ENCODE data around the gene GRHL1. TPM values are rescaled to one million over a fixed set of nuclear protein-coding genes. Genes with fewer than 3 reads are reported as not detected.
A peak's percentile ranks its signal among the peaks of the same experiment; 100 is the strongest.

The GRHL1 gene
- total RNA-seq, 3 donors from 2014 or later = 1.1 to 1.3 (median 1.1) TPM

DNA sequence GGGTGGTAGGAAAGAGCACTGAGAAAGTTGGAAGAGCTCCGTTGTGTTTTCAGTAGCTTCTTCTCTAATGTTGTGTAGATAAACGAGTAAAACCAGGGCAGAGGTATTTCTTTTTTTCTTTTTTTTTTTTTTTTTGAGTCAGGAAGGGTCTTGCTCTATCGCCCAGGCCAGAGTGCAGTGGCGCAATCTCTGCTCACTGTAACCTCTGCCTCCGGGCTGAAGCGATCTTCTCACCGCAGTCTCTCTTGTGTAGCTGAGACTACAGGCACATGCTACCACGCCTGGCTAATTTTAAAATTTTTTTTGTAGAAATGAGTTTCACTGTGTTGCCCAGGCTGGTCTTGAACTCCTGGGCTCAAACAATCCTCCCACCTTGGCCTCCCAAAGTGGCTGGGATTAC, 6.6 kb downstream of the GRHL1 start:
- no peak for ATAC-seq
- no peak for DNase-seq
- H3K36me3 Mint-ChIP-seq (ENCODE audit: insufficient read depth) = no peaks in the 10 kb centered on the region
- H3K27me3 Mint-ChIP-seq (ENCODE audit: low read depth) = peaks cover 22% of the 10 kb centered on the region
- no peak overlapping the region for H3K4me3 Mint-ChIP-seq
- H3K4me1 Mint-ChIP-seq (ENCODE audit: low read depth) = no peaks in the 10 kb centered on the region
- H3K9me3 Mint-ChIP-seq = no peaks in the 10 kb centered on the region

DNA sequence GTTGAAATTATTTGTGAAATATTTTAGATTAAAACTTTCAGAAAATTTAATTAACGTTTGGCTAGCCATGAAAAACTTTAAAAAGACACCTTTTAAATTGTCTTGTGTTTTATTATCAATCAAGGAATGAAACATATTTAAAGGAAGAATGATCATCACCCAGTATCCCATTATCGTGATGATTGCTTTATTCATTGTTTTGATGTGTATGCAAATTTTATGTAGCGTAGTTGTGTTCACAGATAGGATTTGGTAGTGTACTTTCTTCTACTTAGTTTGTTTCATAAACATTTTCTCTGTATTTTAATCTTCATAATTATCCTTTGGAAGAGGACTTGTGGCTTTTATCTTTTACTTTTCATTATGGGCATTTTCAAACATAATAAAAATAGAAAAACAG, 7.8 kb downstream of the GRHL1 start:
- DNase-seq (no peak), ATAC-seq (no peak)
- no peak overlapping the region for H3K4me3 Mint-ChIP-seq
- no peaks in the 10 kb centered on the region for H3K36me3 Mint-ChIP-seq (ENCODE audit: insufficient read depth)
- no peaks in the 10 kb centered on the region for H3K4me1 Mint-ChIP-seq (ENCODE audit: low read depth)
- H3K9me3 Mint-ChIP-seq = no peaks in the 10 kb centered on the region
- peaks cover 14% of the 10 kb centered on the region for H3K27me3 Mint-ChIP-seq (ENCODE audit: low read depth)

DNA sequence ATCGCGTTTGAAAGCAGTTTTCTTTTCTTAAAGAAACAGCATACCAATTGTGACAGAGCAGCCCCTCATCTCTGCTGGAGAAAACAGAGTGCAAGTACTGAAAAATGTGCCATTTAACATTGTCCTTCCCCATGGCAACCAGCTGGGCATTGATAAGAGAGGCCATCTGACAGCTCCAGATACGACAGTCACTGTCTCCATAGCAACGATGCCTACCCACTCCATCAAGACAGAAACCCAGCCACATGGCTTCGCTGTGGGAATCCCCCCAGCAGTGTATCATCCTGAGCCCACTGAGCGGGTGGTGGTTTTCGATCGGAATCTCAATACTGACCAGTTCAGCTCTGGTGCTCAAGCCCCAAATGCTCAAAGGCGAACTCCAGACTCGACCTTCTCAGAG, 9.5 kb downstream of the GRHL1 start:
- no peaks in the 10 kb centered on the region for H3K36me3 Mint-ChIP-seq (ENCODE audit: insufficient read depth)
- peaks cover 13% of the 10 kb centered on the region for H3K4me1 Mint-ChIP-seq (ENCODE audit: low read depth)
- DNase-seq = no peak
- no peaks in the 10 kb centered on the region for H3K9me3 Mint-ChIP-seq
- no peak for ATAC-seq
- peaks cover 8% of the 10 kb centered on the region for H3K27me3 Mint-ChIP-seq (ENCODE audit: low read depth)
- no peak overlapping the region for H3K4me3 Mint-ChIP-seq

DNA sequence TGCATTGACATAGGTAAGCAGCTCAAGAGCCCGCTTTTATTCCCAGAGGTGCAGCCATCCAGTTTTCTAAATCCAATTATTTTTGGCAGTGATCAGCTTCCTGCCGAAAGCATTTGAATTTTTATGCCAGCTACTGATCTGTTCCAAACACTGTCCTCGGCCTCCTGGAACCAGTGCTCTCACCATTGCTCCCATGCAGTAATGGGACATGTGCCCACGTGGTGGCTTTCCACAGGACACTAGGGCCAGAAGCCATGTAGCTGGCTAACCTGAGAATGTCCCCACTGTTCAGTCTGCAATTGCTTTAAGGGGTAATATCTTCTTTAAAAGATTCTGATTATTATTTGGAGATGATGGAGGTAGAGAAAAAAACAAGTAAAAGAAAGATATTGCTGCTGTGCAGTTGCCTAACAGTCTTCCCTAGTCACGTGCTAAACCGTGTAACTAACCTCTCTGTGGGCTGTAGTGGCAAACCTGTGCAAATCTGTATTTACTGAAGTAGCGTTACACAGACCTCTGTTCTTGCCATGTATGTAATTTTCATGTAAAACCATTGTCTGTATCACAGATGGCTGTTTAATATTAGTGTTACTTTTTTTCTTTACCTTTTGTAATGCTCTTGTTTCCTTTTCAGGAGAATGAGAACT, 13.0 kb downstream of the GRHL1 start:
- DNase-seq = no peak
- H3K4me3 Mint-ChIP-seq = no peak overlapping the region
- H3K36me3 Mint-ChIP-seq (ENCODE audit: insufficient read depth) = no peaks in the 10 kb centered on the region
- no peak for ATAC-seq
- H3K27me3 Mint-ChIP-seq (ENCODE audit: low read depth) = peaks cover 2% of the 10 kb centered on the region
- peaks cover 15% of the 10 kb centered on the region for H3K4me1 Mint-ChIP-seq (ENCODE audit: low read depth)
- H3K9me3 Mint-ChIP-seq = no peaks in the 10 kb centered on the region

DNA sequence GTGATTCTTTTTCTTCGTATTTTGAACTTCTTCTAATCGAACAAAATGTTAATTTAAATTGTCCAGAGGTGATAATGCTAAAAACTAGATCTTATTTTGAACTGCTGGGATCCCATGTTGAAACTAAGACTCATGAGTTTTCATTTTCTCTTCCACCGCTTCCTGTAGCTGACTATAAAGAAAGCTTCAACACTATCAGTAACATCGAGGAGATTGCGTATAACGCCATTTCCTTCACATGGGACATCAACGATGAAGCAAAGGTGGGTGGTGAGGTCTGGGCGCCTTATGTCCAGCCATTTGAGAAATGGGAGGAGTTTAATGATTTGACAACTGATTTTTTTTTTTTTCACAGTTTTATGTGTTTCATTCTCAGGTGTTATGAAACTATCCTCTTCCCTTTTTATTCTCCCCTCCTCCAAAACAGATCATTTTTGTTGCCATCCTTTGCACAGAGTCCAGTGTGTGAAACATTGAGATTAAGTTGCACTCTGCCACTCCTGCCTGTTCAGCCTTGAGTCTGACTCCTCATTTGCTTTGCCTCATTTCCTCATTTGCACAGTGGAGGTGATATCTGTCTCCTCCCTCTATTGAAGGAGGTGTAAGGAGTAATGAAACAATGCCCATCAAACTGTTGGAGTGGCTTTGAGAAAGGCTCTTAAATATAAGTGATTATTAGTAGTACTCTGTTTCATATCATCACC, 13.8 kb downstream of the GRHL1 start:
- DNase-seq (no peak), ATAC-seq (peak in 1 of 2 donors; percentile 43)
- Mint-ChIP-seq H3K4me1 (ENCODE audit: low read depth) (peaks cover 15% of the 10 kb centered on the region), H3K9me3 (no peaks in the 10 kb centered on the region), H3K27me3 (ENCODE audit: low read depth) (peaks cover 2% of the 10 kb centered on the region), H3K36me3 (ENCODE audit: insufficient read depth) (no peaks in the 10 kb centered on the region), H3K4me3 (peak overlapping the region; percentile 12)

DNA sequence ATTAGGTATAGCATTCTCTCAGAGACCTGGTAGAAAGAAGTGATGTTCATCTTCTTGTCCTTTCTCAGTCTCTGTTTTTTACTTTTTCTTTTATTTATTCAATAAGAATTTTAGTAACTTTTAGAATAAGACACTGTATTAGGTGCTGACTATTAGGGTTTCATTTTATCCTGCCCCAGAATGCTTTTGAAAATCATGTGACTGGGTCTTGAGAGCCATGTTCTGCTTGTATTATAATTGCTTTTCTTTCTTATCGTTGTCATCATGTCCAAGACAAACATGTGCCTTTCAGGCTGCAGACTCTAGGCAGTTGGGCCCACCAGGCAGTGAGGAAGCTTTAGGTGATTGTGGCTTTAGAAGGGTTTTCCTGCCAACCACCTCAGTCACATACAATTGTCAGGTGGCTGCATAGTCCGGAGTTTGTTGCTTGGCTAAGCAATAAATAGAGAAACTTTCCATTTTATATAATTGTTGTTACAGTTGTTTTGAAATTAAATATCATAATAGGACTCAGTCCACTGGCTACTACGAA, 15.1 kb downstream of the GRHL1 start:
- Mint-ChIP-seq H3K4me1 (ENCODE audit: low read depth) (peaks cover 15% of the 10 kb centered on the region), H3K36me3 (ENCODE audit: insufficient read depth) (no peaks in the 10 kb centered on the region), H3K27me3 (ENCODE audit: low read depth) (peaks cover 2% of the 10 kb centered on the region), H3K9me3 (no peaks in the 10 kb centered on the region), H3K4me3 (no peak overlapping the region)
- DNase-seq (no peak), ATAC-seq (no peak)

DNA sequence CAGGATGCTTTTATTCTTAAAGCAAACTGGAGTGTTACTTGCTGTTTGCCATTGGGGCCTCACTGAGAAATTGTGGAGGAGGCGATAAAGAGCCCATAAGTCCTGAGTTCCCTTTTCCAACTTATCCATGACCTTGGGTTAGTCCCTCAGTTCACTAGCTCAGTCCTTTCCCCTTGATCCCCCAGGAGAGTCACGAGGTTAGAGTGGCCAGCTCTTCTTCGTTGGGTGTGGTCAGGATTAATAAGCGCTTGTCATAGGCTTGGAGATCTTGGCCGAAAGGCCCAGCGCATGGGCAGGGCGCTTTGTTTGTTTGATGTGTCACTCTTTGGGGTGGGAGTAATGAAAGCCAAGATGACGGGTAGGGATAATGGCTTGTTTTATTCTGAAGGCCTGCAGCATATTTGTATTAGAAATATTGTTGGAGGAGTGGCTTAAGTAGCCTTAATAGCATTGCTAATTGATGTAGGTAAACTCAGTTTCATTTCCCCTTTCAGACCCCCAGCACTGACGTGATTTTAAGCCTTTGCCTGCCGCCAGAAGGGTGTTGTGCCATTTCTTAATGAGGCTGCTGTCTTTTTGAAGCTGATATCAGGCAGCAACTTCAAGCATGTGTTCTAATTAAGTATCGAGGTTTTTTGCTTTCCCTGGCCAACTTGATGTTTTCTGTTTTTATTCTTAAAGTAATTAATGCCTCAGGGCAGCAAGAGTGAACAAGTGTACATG, 15.7 kb downstream of the GRHL1 start:
- ATAC-seq = no peak
- H3K4me3 Mint-ChIP-seq = no peak overlapping the region
- H3K36me3 Mint-ChIP-seq (ENCODE audit: insufficient read depth) = no peaks in the 10 kb centered on the region
- H3K27me3 Mint-ChIP-seq (ENCODE audit: low read depth) = no peaks in the 10 kb centered on the region
- no peak for DNase-seq
- peaks cover 15% of the 10 kb centered on the region for H3K4me1 Mint-ChIP-seq (ENCODE audit: low read depth)
- H3K9me3 Mint-ChIP-seq = no peaks in the 10 kb centered on the region

DNA sequence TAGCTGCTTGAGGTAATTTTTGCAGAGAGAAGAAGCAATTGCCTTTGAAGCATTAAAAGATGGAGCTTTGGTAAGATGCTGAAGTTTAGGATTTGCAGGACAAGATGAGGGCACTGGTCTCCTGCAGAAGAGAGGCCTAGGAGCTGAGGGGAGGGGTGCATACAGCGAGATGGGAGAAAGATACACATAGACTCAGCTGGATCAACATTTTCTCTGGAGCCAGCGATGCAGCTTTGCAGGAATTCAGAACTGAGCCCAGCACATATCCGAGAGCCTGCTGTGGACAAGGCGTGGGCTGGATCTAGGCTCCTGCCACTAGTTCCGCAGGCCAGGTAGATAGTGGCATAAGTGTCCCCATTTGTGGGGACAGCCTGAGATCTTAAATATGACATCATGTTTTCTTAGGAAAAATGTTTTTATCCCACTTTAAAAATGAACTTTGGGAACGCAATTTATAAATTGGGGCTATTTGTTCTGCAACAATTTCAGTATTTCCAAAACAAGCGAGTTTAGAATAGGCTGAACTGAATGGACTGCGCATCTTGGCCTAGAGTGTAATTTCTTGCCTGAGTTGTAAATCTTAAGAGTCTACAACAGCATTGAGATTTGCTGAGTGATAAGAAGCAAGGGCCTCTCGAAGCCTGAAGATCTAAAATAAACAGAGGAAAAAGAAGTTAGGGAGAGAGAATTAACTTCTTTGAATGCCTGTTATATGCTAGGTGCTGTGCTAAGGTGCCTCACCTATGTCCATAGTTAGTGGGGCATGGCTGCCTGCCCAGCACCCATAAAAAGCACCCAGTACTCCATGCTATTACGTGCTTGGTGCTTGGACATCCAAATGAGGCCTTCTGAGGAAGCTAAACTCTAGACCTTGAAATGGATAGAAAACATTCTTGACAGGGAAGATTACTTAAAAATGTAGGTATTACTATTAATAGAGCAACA, 17.3 kb downstream of the GRHL1 start:
- ATAC-seq = no peak
- peaks cover 19% of the 10 kb centered on the region for H3K4me1 Mint-ChIP-seq (ENCODE audit: low read depth)

DNA sequence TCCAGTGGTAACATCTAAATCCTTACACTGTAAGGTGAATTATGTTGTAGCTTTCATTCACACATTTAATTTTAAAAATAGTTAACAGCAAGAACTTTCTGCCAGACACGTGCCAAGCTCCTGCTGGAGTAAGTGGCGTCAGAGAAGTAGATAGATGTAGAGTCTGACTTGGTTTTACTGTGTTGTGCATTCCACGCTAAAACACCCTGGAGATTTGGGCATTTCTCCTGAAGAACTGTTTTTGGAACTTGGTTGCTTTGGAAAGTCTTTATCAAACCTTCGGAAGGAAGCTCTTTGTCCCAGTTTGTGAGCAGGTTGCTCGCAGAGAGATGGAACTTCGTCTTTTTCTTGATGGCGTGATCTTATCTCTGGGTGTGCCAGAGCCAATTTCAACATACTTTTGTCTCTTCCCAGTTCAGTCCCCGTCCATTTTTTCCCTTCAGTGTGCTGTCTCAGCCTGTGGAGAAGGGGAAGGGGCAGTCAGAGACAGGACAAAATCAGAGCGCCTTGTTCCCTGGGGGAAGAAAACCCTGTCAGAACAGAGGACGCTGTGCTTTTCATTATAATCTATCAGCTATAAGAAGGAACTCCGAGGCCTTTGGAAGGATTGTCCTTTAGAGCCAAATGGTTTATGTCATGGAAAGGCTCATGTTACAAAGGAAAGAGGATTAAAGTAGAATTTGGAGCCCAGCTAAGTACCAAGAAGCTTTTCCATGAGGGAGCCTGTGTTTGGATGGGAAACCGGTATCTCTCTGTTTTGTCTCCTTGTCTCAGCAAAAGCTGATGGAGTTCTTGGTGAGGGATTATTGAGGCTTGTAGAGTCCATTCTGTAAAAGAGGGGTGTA, 18.9 kb downstream of the GRHL1 start:
- H3K4me1 Mint-ChIP-seq (ENCODE audit: low read depth) = peaks cover 11% of the 10 kb centered on the region
- H3K27me3 Mint-ChIP-seq (ENCODE audit: low read depth) = no peaks in the 10 kb centered on the region
- H3K9me3 Mint-ChIP-seq = no peaks in the 10 kb centered on the region
- no peak for ATAC-seq
- no peak overlapping the region for H3K4me3 Mint-ChIP-seq
- no peaks in the 10 kb centered on the region for H3K36me3 Mint-ChIP-seq (ENCODE audit: insufficient read depth)
- DNase-seq = no peak

More for the DNA sequence above, 17.3 kb downstream of the GRHL1 start:
- Mint-ChIP-seq H3K4me3 (no peak overlapping the region), H3K27me3 (ENCODE audit: low read depth) (no peaks in the 10 kb centered on the region), H3K9me3 (no peaks in the 10 kb centered on the region), H3K36me3 (ENCODE audit: insufficient read depth) (no peaks in the 10 kb centered on the region)
- no peak for DNase-seq

DNA sequence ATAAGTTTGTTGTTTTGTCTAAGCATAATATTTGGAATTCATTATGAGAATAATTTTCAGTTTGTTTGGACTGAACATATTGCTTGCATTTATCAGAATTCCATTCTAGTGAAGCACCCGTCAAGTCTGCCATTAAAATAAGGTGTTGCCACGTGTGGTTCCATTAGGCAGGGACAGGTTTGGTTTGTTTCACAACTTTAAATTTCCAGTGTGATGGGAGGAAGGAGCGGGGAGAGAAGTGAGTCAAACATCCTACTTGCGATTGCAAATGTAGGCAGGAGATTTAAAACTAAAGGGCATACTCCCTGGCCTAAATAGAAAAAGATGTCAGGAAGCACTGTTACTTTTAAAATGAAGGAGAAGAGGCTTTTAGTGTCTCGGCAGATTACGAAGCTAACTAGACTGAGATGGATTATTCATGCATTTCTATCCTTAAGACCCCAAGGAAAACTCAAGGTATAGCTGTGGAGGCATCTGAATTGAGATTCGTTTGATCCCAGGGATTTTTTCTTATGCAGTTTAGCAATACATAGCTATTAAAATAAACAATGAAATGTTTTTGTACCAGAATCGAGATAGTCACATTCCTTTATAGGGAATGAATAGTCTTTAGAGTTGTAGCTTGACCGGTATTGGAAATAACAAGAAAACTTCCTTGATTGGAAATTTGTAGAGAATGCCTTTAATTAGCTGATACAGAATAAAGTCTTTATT, 19.8 kb downstream of the GRHL1 start:
- no peaks in the 10 kb centered on the region for H3K36me3 Mint-ChIP-seq (ENCODE audit: insufficient read depth)
- DNase-seq (no peak), ATAC-seq (no peak)
- H3K4me3 Mint-ChIP-seq = no peak overlapping the region
- H3K9me3 Mint-ChIP-seq = no peaks in the 10 kb centered on the region
- no peaks in the 10 kb centered on the region for H3K27me3 Mint-ChIP-seq (ENCODE audit: low read depth)
- H3K4me1 Mint-ChIP-seq (ENCODE audit: low read depth) = peaks cover 12% of the 10 kb centered on the region

DNA sequence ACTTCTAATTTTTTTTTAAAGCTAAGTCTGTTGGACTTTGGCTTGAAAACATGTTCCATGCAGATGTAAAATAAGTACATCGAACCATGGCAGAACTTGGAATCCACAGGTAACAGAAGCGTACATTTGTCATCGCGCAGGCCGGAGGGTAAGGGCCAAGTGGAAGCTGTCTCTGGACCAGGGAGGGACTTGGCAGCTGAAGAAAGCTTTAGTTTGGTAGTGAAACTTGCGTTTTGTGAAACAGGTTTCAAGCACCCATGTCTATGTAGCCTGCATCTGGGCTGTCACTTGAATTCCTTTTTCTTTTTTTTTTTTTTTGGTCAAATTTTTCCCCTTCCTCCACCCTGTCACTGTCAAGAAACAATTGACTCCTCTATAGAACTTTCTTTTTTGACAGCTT, 20.4 kb downstream of the GRHL1 start:
- no peak for ATAC-seq
- Mint-ChIP-seq H3K4me3 (no peak overlapping the region), H3K4me1 (ENCODE audit: low read depth) (peaks cover 16% of the 10 kb centered on the region), H3K27me3 (ENCODE audit: low read depth) (no peaks in the 10 kb centered on the region), H3K36me3 (ENCODE audit: insufficient read depth) (no peaks in the 10 kb centered on the region), H3K9me3 (no peaks in the 10 kb centered on the region)
- no peak for DNase-seq

DNA sequence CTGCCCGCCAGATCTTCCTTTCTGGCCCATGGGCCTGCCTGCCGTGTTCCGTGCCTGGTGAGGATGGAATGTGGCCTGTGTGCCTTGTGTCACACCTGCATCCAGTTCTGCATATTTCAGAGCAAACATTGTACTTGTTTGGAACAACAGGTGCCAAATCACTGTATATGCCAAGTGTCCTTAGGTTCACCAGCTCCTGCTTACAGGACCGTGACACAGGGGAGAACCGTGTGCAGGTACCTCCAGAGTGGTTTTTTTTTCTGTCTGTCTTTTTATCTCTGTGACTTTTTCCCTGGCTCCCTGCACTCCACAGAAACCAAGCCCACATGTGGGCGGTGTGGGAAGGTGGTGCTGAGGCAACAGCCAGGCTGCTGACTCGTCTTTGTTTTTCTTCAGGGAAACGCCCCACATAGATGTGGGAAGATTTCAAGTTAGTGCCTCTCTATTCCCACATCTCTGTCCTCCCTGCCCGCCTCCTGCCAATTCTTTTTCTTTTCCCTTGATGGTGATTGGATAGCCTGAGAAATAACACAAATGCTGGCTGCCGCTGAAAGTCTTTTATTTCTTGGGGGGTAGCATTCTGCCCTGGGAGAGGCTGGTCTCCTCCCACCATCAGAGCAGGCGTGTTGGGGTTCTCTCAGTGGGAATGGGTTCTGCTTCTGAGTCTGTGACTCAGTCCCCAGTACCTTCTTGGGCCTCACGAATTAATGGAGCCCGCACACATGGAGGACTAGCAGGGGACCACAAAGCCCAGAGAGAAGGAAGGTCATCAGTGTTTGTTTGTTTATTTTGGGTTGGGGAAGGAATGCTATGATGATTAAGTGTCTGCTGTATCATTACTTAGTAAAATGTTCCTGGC, 21.4 kb downstream of the GRHL1 start:
- Mint-ChIP-seq H3K4me3 (no peak overlapping the region), H3K9me3 (no peaks in the 10 kb centered on the region), H3K36me3 (ENCODE audit: insufficient read depth) (no peaks in the 10 kb centered on the region), H3K27me3 (ENCODE audit: low read depth) (no peaks in the 10 kb centered on the region), H3K4me1 (ENCODE audit: low read depth) (peaks cover 18% of the 10 kb centered on the region)
- DNase-seq = no peak
- no peak for ATAC-seq
